ENCODE measurements around the gene ZDHHC20.

The ZDHHC20 gene

DNA sequence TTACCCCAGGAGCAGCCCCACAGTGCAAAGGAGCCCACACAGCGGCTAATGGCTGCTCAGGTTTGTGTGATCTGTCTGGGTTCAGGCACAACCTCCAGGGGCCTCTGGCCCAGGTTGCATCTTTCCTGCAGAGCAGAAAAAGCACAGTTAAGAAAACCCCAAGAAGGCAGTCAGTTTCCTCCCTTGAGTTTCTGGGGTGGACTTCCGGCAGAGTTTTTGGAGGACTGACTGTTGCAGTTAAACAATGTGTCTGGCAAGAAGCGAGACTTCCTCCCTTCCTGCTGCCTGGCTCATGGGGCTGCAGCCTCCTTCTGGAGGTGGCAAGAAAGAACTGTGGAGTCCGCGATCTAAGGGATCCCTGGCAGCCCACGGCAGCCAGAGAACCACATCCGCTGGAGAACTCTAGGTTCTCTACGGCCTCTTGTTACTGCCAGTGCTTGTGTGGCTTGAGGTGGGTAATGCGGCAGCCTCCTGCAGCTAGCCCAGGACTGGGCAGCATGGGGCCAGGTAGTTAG is 114.4 kb downstream of the ZDHHC20 start:
- DNase-seq, result no peak
- H3K36me3 ChIP-seq (ENCODE audit: control insufficient read depth in 1 of 2, insufficient read depth in 2 of 2, low read depth in 1 of 2, low read length in 2 of 2), result no peaks in the 10 kb centered on the region
- no peak overlapping the region for H3K4me3 ChIP-seq (ENCODE audit: insufficient read depth in 1 of 2, low read depth in 1 of 2, low read length in 2 of 2)
- peaks cover 3 to 6% of the 10 kb centered on the region in 2 experiments for H3K27me3 ChIP-seq (ENCODE audit: control insufficient read depth in 1 of 2, insufficient read depth in 1 of 2, low read length in 2 of 2)
- no peak overlapping the region for H2BK120ac ChIP-seq (ENCODE audit: low read depth, low read length)
- no peaks in the 10 kb centered on the region for H3K4me1 ChIP-seq (ENCODE audit: control insufficient read depth, insufficient read depth, low read depth, low read length)
- no peak overlapping the region for H4K91ac ChIP-seq (ENCODE audit: low read length)
- WGBS, result 91% methylated on average over 9 of the region's 9 CpGs
- no peak overlapping the region for H3K18ac ChIP-seq (ENCODE audit: low read depth in 1 of 2, low read length in 2 of 2)
- H3K4me2 ChIP-seq (ENCODE audit: low read length, poor library complexity, severe bottlenecking), result no peak overlapping the region
- no peaks in the 10 kb centered on the region for H3K9me3 ChIP-seq (ENCODE audit: control insufficient read depth, low read length)
- H3K23ac ChIP-seq (ENCODE audit: low read length in 2 of 2), result no peak overlapping the region
- no peaks in the 10 kb centered on the region for H3K79me1 ChIP-seq (replicated peaks; ENCODE audit: low read length, poor library complexity, severe bottlenecking)
- H2BK15ac ChIP-seq (ENCODE audit: low read depth, poor library complexity, severe bottlenecking), result no peak overlapping the region
- no peak overlapping the region for H3K9ac ChIP-seq (ENCODE audit: low read length)
- H3K14ac ChIP-seq (ENCODE audit: low read length in 2 of 2), result no peak overlapping the region
- no peak overlapping the region for H2BK12ac ChIP-seq (ENCODE audit: low read length in 2 of 2)
- H3K4ac ChIP-seq (ENCODE audit: low read depth in 1 of 2, low read length in 2 of 2), result no peak overlapping the region
- no peak overlapping the region for H2BK5ac ChIP-seq (ENCODE audit: low read depth, low read length, poor library complexity, severe bottlenecking)
- H2AFZ ChIP-seq (ENCODE audit: low read depth, low read length), result no peak overlapping the region
- no peak overlapping the region for H4K8ac ChIP-seq (ENCODE audit: low read length)
- H3K27ac ChIP-seq (ENCODE audit: low read length, poor library complexity, severe bottlenecking), result no peak overlapping the region
- H2AK5ac ChIP-seq (ENCODE audit: low read length, severe bottlenecking), result no peak overlapping the region

- no peaks in the 10 kb centered on the region for H3K36me3 ChIP-seq (ENCODE audit: control insufficient read depth in 1 of 2, insufficient read depth in 2 of 2, low read depth in 1 of 2, low read length in 2 of 2)
- H2BK12ac ChIP-seq (ENCODE audit: low read length in 2 of 2), result no peak overlapping the region
- H2BK120ac ChIP-seq (ENCODE audit: low read depth, low read length), result no peak overlapping the region
- H2AFZ ChIP-seq (ENCODE audit: low read depth, low read length), result no peak overlapping the region
- WGBS, result 79% methylated on average over 4 of the region's 4 CpGs
- no peak overlapping the region for H3K14ac ChIP-seq (ENCODE audit: low read length in 2 of 2)
- H3K4me2 ChIP-seq (ENCODE audit: low read length, poor library complexity, severe bottlenecking), result no peak overlapping the region
- H3K18ac ChIP-seq (ENCODE audit: low read depth in 1 of 2, low read length in 2 of 2), result no peak overlapping the region
- no peak overlapping the region for H2BK5ac ChIP-seq (ENCODE audit: low read depth, low read length, poor library complexity, severe bottlenecking)
- H3K9ac ChIP-seq (ENCODE audit: low read length), result no peak overlapping the region
- H3K27me3 ChIP-seq (ENCODE audit: control insufficient read depth in 1 of 2, insufficient read depth in 1 of 2, low read length in 2 of 2), result peaks cover 5 to 10% of the 10 kb centered on the region in 2 experiments
- H3K4me3 ChIP-seq (ENCODE audit: insufficient read depth in 1 of 2, low read depth in 1 of 2, low read length in 2 of 2), result no peak overlapping the region
- H4K8ac ChIP-seq (ENCODE audit: low read length), result no peak overlapping the region
- H2BK15ac ChIP-seq (ENCODE audit: low read depth, poor library complexity, severe bottlenecking), result no peak overlapping the region
- no peak overlapping the region for H3K4ac ChIP-seq (ENCODE audit: low read depth in 1 of 2, low read length in 2 of 2)
- H3K79me1 ChIP-seq (replicated peaks; ENCODE audit: low read length, poor library complexity, severe bottlenecking), result no peaks in the 10 kb centered on the region
- no peak overlapping the region for H3K23ac ChIP-seq (ENCODE audit: low read length in 2 of 2)
- H4K91ac ChIP-seq (ENCODE audit: low read length), result no peak overlapping the region
- H2AK5ac ChIP-seq (ENCODE audit: low read length, severe bottlenecking), result no peak overlapping the region
- no peaks in the 10 kb centered on the region for H3K9me3 ChIP-seq (ENCODE audit: control insufficient read depth, low read length)
- H3K4me1 ChIP-seq (ENCODE audit: control insufficient read depth, insufficient read depth, low read depth, low read length), result no peaks in the 10 kb centered on the region
- no peak overlapping the region for H3K27ac ChIP-seq (ENCODE audit: low read length, poor library complexity, severe bottlenecking)
- no peak for DNase-seq
Observed at GRCh38 chr13:21343659-21344058, 115.4 kb downstream of the ZDHHC20 start.

DNA sequence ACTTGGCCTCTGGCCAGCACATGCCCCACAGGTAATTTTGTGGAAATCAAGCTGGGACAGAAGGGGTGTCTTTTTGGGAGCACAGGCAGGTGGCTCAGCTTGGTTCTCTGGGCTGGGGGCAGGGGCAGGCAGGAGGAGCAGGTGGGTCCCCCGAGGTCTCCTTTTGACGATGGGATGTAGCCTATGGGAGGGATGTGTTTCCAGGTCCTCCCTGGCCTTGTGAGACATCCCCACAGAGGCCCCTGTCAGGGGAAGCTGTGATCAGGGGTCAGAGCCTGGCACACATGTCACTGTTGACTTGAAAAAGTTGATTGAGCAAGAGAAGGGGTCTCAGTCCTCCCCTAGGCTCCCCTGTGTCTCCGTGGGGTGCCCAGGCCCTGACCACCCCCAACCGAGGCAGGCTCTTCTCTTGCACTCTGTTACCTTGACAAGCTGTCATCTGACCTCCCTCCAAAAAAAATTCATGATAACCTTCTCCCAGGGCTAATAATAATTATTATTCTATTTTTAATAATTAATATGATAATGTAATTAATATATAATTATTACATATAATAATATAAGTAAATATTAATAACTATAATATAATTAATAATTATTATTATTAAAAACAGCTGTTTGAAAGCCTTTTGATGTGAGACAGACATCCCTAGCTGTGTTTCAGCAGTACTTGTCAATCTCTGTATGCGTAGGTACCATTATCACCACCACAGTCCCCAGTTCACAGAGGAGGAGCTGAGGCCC is 116.2 kb downstream of the ZDHHC20 start:
- 68% methylated on average over 4 of the region's 5 CpGs for WGBS

DNA sequence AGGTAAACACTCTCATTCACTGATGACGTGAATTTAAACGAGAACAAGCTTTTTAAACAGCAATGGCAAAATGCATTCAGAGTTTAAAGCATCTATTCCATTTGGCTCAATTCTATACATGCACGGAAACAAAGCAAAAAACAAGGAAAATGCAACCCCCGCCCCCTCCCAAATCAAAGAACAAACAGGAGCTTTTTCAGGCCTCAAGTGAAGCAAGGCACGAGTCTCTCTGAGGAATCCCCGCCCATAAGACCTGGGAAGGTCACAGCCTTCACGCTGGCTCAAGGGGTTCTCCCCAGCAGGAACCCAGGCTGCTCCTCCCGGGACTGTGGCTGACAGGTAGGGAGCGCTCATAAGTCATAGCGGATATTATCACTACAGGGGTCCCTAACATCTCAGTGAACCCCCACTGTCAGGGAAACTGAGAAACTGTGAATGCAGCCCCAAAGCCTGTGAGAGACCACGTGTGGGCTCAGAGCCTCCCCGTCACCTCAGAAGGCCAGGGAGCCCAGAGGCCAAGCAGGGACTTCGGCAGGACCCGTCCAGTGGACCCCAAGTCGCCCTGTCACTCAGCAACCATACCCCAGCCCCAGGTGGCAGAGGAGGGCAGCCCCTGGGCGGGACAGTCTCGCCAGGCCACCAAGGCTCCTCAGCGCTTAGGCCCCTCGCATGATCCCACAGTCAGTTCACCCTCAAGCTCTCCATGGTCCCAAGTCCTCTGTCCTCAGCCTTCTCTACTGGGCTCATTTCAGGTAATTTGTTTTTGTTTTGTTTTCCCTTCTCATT is 117.3 kb downstream of the ZDHHC20 start:
- Histone ChIP-seq H3K9me3 (ENCODE audit: control insufficient read depth, low read length) (no peaks in the 10 kb centered on the region), H3K4ac (ENCODE audit: low read depth in 1 of 2, low read length in 2 of 2) (no peak overlapping the region), H2AFZ (ENCODE audit: low read depth, low read length) (no peak overlapping the region), H2AK5ac (ENCODE audit: low read length, severe bottlenecking) (no peak overlapping the region), H2BK12ac (ENCODE audit: low read length in 2 of 2) (no peak overlapping the region), H2BK5ac (ENCODE audit: low read depth, low read length, poor library complexity, severe bottlenecking) (no peak overlapping the region), H4K91ac (ENCODE audit: low read length) (no peak overlapping the region), H4K8ac (ENCODE audit: low read length) (no peak overlapping the region), H3K14ac (ENCODE audit: low read length in 2 of 2) (no peak overlapping the region), H3K4me3 (ENCODE audit: insufficient read depth in 1 of 2, low read depth in 1 of 2, low read length in 2 of 2) (no peak overlapping the region), H3K9ac (ENCODE audit: low read length) (no peak overlapping the region), H3K27ac (ENCODE audit: low read length, poor library complexity, severe bottlenecking) (no peak overlapping the region), H3K27me3 (ENCODE audit: control insufficient read depth in 1 of 2, insufficient read depth in 1 of 2, low read length in 2 of 2) (peaks cover 5 to 10% of the 10 kb centered on the region in 2 experiments), H2BK15ac (ENCODE audit: low read depth, poor library complexity, severe bottlenecking) (no peak overlapping the region), H3K23ac (ENCODE audit: low read length in 2 of 2) (no peak overlapping the region), H3K18ac (ENCODE audit: low read depth in 1 of 2, low read length in 2 of 2) (no peak overlapping the region), H3K4me1 (ENCODE audit: control insufficient read depth, insufficient read depth, low read depth, low read length) (peaks cover 5% of the 10 kb centered on the region), H2BK120ac (ENCODE audit: low read depth, low read length) (no peak overlapping the region), H3K36me3 (ENCODE audit: control insufficient read depth in 1 of 2, insufficient read depth in 2 of 2, low read depth in 1 of 2, low read length in 2 of 2) (no peaks in the 10 kb centered on the region), H3K4me2 (ENCODE audit: low read length, poor library complexity, severe bottlenecking) (no peak overlapping the region), H3K79me1 (replicated peaks; ENCODE audit: low read length, poor library complexity, severe bottlenecking) (no peaks in the 10 kb centered on the region)
- WGBS, result 83% methylated on average over 19 of the region's 19 CpGs
- no peak for DNase-seq

More for the DNA sequence above, 116.2 kb downstream of the ZDHHC20 start:
- no peaks in the 10 kb centered on the region for H3K79me1 ChIP-seq (replicated peaks; ENCODE audit: low read length, poor library complexity, severe bottlenecking)
- H2BK120ac ChIP-seq (ENCODE audit: low read depth, low read length), result no peak overlapping the region
- no peak overlapping the region for H2AFZ ChIP-seq (ENCODE audit: low read depth, low read length)
- H2BK5ac ChIP-seq (ENCODE audit: low read depth, low read length, poor library complexity, severe bottlenecking), result no peak overlapping the region
- no peaks in the 10 kb centered on the region for H3K36me3 ChIP-seq (ENCODE audit: control insufficient read depth in 1 of 2, insufficient read depth in 2 of 2, low read depth in 1 of 2, low read length in 2 of 2)
- H3K4me3 ChIP-seq (ENCODE audit: insufficient read depth in 1 of 2, low read depth in 1 of 2, low read length in 2 of 2), result no peak overlapping the region
- no peak overlapping the region for H2BK12ac ChIP-seq (ENCODE audit: low read length in 2 of 2)
- no peak overlapping the region for H3K4me2 ChIP-seq (ENCODE audit: low read length, poor library complexity, severe bottlenecking)
- H3K27ac ChIP-seq (ENCODE audit: low read length, poor library complexity, severe bottlenecking), result no peak overlapping the region
- peaks cover 5 to 10% of the 10 kb centered on the region in 2 experiments for H3K27me3 ChIP-seq (ENCODE audit: control insufficient read depth in 1 of 2, insufficient read depth in 1 of 2, low read length in 2 of 2)
- no peak overlapping the region for H3K18ac ChIP-seq (ENCODE audit: low read depth in 1 of 2, low read length in 2 of 2)
- no peak overlapping the region for H3K14ac ChIP-seq (ENCODE audit: low read length in 2 of 2)
- no peak for DNase-seq
- no peak overlapping the region for H4K91ac ChIP-seq (ENCODE audit: low read length)
- H3K4me1 ChIP-seq (ENCODE audit: control insufficient read depth, insufficient read depth, low read depth, low read length), result no peaks in the 10 kb centered on the region
- H3K23ac ChIP-seq (ENCODE audit: low read length in 2 of 2), result no peak overlapping the region
- no peak overlapping the region for H2AK5ac ChIP-seq (ENCODE audit: low read length, severe bottlenecking)
- H3K9me3 ChIP-seq (ENCODE audit: control insufficient read depth, low read length), result no peaks in the 10 kb centered on the region
- no peak overlapping the region for H4K8ac ChIP-seq (ENCODE audit: low read length)
- no peak overlapping the region for H2BK15ac ChIP-seq (ENCODE audit: low read depth, poor library complexity, severe bottlenecking)
- H3K9ac ChIP-seq (ENCODE audit: low read length), result no peak overlapping the region
- H3K4ac ChIP-seq (ENCODE audit: low read depth in 1 of 2, low read length in 2 of 2), result no peak overlapping the region
